ENCODE measurements around the gene GIPR. TPM values are rescaled to one million over a fixed set of nuclear protein-coding genes. Genes with fewer than 3 reads are reported as not detected.

GIPR gene
- total and polyA plus RNA-seq, 2 of the 13 experiments (the other 11 are each of a cell fraction or from before 2014, with no cell fraction given): 0.15 to 1.2 TPM

DNA sequence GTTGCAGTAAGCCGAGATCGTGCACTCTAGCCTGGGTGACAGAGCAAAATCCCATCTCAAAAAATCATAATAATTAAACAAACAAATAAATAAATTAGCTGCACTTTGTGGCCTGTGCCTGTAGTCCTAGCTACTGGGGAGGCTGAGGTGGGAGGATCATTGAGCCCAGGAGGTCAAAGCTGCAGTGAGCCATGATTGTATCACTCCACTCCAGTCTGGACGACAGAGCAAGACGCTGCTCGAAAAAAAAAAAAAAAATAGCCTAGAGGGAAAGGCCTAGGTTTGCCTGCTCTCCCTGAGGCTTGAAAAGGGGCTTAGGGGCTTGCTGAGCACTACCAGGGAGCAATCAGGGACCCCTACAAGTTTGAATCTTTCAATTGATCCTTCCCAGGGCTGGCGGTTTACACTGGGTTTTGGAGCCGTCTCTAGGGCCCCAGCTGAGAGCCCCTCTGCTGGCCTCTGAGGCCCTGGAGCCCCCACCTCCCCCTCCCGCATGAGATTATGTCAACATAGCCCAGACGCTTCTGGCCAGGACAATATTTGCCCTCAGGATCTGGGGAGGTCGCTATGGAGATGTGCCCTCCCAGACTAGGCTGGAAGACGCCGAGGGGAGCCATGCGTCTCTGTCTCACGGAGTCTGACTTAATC, 10.4 kb upstream of the GIPR start (continued):
- TF ChIP-seq SRSF1 (optimal IDR thresholded peaks at IDR 0.05; ENCODE audit: low read depth, low read length): peak; percentile 94
- no peak for TF ChIP-seq SMARCC2 (IDR thresholded peaks at IDR 0.05)
- TF ChIP-seq ZNF251 (CRISPR knock-in tag; IDR thresholded peaks at IDR 0.05): no peak
- TF ChIP-seq RFX3 (CRISPR knock-in tag; IDR thresholded peaks at IDR 0.05): peak; percentile 54; the same call in 1 of the 2 replicates
- TF ChIP-seq RXRB (CRISPR knock-in tag; IDR thresholded peaks at IDR 0.05; ENCODE audit: borderline replicate concordance): peak; percentile 43; the same call in 1 of the 2 replicates
- TF ChIP-seq, protein P1, sequence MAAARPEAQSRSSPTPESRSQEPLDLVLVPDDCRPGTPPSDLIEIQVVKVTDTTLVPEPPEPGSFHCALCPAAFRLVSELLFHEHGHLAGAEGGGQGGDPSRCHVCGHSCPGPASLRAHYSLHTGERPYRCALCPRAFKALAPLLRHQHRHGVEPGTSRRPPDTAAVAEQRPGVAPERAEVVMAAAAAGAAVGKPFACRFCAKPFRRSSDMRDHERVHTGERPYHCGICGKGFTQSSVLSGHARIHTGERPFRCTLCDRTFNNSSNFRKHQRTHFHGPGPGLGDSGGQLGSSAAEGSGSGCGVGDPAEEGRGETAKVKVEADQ (CRISPR knock-in tag; IDR thresholded peaks at IDR 0.05; ENCODE audit: borderline replicate concordance): no peak
- TF ChIP-seq, protein P2, sequence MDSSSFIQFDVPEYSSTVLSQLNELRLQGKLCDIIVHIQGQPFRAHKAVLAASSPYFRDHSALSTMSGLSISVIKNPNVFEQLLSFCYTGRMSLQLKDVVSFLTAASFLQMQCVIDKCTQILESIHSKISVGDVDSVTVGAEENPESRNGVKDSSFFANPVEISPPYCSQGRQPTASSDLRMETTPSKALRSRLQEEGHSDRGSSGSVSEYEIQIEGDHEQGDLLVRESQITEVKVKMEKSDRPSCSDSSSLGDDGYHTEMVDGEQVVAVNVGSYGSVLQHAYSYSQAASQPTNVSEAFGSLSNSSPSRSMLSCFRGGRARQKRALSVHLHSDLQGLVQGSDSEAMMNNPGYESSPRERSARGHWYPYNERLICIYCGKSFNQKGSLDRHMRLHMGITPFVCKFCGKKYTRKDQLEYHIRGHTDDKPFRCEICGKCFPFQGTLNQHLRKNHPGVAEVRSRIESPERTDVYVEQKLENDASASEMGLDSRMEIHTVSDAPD (CRISPR knock-in tag; IDR thresholded peaks at IDR 0.05): no peak
- no peak for TF ChIP-seq MAFK (conservative IDR thresholded peaks at IDR 0.05 in 1 of 2, IDR thresholded peaks at IDR 0.05 in 1 of 2; ENCODE audit: low read length in 2 of 2)
- TF ChIP-seq, protein P3, sequence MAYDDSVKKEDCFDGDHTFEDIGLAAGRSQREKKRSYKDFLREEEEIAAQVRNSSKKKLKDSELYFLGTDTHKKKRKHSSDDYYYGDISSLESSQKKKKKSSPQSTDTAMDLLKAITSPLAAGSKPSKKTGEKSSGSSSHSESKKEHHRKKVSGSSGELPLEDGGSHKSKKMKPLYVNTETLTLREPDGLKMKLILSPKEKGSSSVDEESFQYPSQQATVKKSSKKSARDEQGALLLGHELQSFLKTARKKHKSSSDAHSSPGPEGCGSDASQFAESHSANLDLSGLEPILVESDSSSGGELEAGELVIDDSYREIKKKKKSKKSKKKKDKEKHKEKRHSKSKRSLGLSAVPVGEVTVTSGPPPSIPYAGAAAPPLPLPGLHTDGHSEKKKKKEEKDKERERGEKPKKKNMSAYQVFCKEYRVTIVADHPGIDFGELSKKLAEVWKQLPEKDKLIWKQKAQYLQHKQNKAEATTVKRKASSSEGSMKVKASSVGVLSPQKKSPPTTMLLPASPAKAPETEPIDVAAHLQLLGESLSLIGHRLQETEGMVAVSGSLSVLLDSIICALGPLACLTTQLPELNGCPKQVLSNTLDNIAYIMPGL (CRISPR knock-in tag; IDR thresholded peaks at IDR 0.05; ENCODE audit: borderline replicate concordance in 1 of 2, low read depth in 1 of 2): no peak
- no peak for TF ChIP-seq MTF1 (CRISPR knock-in tag; IDR thresholded peaks at IDR 0.05)
- no peak for TF ChIP-seq ZNF160 (CRISPR knock-in tag; IDR thresholded peaks at IDR 0.05)
- no peak for TF ChIP-seq ZNF678 (CRISPR knock-in tag; IDR thresholded peaks at IDR 0.05)
- TF ChIP-seq, protein P4, sequence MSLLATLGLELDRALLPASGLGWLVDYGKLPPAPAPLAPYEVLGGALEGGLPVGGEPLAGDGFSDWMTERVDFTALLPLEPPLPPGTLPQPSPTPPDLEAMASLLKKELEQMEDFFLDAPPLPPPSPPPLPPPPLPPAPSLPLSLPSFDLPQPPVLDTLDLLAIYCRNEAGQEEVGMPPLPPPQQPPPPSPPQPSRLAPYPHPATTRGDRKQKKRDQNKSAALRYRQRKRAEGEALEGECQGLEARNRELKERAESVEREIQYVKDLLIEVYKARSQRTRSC (CRISPR knock-in tag; IDR thresholded peaks at IDR 0.05; ENCODE audit: low read depth): no peak
- TF ChIP-seq, protein P5, sequence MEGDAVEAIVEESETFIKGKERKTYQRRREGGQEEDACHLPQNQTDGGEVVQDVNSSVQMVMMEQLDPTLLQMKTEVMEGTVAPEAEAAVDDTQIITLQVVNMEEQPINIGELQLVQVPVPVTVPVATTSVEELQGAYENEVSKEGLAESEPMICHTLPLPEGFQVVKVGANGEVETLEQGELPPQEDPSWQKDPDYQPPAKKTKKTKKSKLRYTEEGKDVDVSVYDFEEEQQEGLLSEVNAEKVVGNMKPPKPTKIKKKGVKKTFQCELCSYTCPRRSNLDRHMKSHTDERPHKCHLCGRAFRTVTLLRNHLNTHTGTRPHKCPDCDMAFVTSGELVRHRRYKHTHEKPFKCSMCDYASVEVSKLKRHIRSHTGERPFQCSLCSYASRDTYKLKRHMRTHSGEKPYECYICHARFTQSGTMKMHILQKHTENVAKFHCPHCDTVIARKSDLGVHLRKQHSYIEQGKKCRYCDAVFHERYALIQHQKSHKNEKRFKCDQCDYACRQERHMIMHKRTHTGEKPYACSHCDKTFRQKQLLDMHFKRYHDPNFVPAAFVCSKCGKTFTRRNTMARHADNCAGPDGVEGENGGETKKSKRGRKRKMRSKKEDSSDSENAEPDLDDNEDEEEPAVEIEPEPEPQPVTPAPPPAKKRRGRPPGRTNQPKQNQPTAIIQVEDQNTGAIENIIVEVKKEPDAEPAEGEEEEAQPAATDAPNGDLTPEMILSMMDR (CRISPR knock-in tag; IDR thresholded peaks at IDR 0.05): peak; percentile 37
- TF ChIP-seq ZSCAN25 (CRISPR knock-in tag; IDR thresholded peaks at IDR 0.05): no peak
- TF ChIP-seq SKI (IDR thresholded peaks at IDR 0.05; ENCODE audit: partially characterized antibody): peak; percentile 62
- TF ChIP-seq GABPA (IDR thresholded peaks at IDR 0.05; ENCODE audit: low read depth, low read length): no peak
- no peak for TF ChIP-seq GABPA (CRISPR knock-in tag; IDR thresholded peaks at IDR 0.05; ENCODE audit: low read depth)
- TF ChIP-seq NR2F6 (IDR thresholded peaks at IDR 0.05): 0 out of 2 replicates have a peak, but pooled peaks have one; percentile 23
- peak; percentile 9; the same call in 1 of the 2 replicates for TF ChIP-seq NR2F6 (CRISPR knock-in tag; IDR thresholded peaks at IDR 0.05)
- no peak for TF ChIP-seq ZNF616 (CRISPR knock-in tag; IDR thresholded peaks at IDR 0.05; ENCODE audit: low read depth)
- no peak for TF ChIP-seq PAWR (CRISPR knock-in tag; IDR thresholded peaks at IDR 0.05; ENCODE audit: borderline replicate concordance)
- no peak for TF ChIP-seq ISL2 (CRISPR knock-in tag; IDR thresholded peaks at IDR 0.05)
- no peak for TF ChIP-seq PAX8 (CRISPR knock-in tag; IDR thresholded peaks at IDR 0.05; ENCODE audit: borderline replicate concordance)
- TF ChIP-seq ZNF883 (CRISPR knock-in tag; IDR thresholded peaks at IDR 0.05; ENCODE audit: not compliant biosample characterization): no peak
